ENCODE data around the gene NARS2. TPM values are rescaled to one million over a fixed set of nuclear protein-coding genes. Genes with fewer than 3 reads are reported as not detected.

Gene NARS2
- total RNA-seq, 1 experiment from 2014 or later: 17.9 TPM

- no peak for DNase-seq (ENCODE audit: low read depth)
Observed at GRCh38 chr11:78446210-78446609, 128.5 kb downstream of the NARS2 start.

DNA sequence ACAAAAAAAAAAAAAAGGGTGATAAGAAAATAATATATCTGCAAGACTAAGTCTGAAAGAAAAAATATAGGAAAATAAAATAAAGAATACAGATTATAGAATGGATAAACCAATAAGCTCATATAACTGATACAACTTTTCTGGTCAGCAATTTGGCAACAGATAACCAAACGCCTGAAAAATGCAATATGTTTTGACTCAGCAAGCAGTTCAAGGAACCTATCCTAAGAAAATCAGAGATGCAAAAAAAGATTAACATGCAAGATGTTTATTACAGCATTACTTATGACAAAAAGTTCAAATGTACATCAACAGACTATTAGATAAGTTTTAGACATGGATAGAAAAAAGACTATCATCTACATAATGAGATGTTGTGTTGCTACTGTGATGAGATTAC, 129.9 kb downstream of the NARS2 start:
- no peak for DNase-seq (ENCODE audit: low read depth)

GRCh38 chr11:78441956-78442355, 132.7 kb downstream of the NARS2 start:
- no peak for DNase-seq (ENCODE audit: low read depth)

GRCh38 chr11:78438298-78438975, 136.2 kb downstream of the NARS2 start:
- no peak for DNase-seq (ENCODE audit: low read depth)

DNA sequence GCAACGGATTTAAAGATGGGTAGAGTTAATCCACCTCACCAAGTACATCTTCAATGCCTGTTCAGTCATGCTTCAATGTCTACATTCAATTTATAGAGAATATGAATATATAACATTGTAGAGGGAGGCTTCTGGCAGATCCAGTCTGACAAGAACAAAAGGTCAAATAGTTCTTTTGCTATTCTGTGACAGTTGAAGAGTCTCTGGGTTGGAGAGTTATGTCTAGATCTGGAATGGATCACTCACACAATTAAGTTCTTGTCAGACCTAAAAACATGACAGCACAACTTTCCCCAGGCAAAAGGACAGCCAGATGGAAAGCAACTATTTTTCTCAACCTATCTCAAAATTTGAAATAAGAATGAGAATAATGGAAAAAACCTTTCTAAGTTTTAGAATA, 141.7 kb downstream of the NARS2 start:
- no peak for DNase-seq (ENCODE audit: low read depth)

DNA sequence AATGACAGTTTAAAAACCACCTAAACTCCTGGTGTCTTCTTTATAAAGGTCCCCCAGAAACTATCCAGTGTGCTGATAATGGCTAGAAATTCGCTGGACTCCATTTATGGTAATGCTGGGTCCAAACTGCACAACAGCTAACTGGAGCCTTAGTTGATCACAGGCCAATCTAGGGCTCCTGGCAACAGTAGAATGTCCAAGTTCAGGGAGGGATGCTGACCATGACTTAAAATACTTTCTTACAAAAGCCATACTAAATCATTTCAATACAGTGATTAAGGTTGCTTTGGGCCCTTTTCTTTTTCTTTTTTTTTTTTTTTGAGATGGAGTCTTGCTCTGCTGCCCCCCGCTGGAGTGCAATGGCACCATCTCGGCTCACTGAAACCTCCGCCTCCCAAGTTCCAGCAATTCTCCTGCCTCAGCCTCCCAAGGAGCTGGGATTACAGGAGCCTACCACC, 142.6 kb downstream of the NARS2 start:
- DNase-seq (ENCODE audit: low read depth): peak; percentile 19

DNA sequence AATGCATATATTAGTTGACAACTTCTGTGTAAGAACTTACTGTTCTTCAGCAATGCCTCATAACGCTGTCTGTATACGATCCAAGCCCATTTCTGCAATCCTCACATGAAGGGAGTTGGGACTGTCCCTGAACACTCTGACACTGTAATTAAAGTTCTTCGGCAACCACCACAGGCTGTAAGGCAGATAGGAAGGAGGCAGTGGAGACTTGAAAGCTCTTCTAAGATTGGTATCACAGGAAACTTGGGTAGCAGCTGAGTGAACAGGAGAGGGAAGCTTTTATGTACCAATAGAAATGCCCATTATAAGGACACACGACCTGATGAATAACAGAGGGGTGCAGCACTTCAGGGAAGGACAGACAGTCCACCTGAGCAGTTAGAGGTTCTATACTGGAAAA, 145.0 kb downstream of the NARS2 start:
- DNase-seq (ENCODE audit: low read depth): no peak

GRCh38 chr11:78429209-78429608, 145.5 kb downstream of the NARS2 start:
- no peak for DNase-seq (ENCODE audit: low read depth)

DNA sequence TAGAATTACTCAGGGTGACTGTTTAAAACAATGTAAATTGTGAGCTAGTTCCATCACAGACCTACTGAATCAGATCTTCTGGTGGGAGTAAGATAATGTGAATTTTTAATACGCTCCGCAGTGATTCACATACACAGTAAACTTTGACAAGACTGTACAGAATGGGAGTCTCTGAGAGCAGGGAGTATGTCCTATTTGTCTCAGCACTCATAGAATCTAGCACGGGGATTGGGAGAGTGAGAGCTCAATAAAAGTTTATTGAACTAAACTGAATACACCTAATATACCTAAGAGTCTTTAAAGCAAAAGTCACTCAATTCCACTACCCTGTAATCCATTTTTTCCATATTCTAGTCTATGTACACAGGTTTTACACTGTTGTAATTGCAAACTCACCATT, 145.9 kb downstream of the NARS2 start:
- DNase-seq (ENCODE audit: low read depth): no peak

DNA sequence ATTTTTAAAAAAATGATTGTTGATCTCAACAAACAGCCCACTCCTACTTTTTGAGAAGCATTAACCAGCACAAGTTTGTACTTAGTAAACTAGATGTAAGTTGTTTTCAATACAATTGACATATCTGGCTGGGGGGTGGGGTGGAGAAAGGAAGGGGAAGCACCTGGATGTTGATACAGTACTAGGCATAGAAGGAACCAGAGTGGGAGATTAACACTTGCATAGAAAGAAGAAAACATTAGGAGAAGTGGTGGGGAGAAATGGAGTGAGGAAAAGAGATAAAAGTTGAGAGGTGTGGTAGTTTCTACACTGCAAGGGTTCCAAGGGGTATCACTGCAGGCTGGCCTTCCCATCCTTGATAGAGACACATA, 146.4 kb downstream of the NARS2 start:
- no peak for DNase-seq (ENCODE audit: low read depth)

DNA sequence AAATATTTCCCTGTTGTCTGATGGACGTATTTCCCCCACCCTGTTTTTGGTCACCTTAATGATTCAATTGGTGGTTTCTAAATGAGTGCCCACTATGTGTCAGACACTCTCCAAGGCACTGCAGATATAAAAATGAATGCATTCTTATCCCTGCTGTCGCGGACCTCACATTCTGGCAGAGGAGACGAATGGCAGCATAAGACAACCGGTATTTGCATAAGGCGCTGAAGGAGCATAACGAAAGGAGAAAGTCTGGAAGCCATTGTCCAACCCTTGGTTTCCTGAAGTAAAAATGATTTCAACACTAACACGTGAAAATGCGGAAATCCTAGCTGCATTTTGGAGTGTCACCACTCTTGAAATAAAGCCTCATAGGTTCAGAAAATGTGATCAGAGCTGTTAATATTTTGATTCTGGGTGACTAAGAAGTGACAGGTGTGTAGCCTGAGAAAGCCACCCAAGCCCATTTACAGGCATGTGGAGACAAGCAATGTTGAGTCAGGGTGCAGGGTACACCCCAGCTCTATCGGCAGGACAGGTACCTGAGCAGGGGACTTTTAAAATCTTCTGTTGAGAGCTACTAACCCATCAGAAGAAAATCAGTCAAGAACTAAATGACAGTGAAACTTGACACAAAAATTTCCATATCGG, 146.9 kb downstream of the NARS2 start:
- DNase-seq (ENCODE audit: low read depth): no peak

- no peak for DNase-seq (ENCODE audit: low read depth)
Observed at GRCh38 chr11:78426845-78427244, 147.8 kb downstream of the NARS2 start.

- no peak for DNase-seq (ENCODE audit: low read depth)
Observed at GRCh38 chr11:78425399-78426070, 149.1 kb downstream of the NARS2 start.

DNA sequence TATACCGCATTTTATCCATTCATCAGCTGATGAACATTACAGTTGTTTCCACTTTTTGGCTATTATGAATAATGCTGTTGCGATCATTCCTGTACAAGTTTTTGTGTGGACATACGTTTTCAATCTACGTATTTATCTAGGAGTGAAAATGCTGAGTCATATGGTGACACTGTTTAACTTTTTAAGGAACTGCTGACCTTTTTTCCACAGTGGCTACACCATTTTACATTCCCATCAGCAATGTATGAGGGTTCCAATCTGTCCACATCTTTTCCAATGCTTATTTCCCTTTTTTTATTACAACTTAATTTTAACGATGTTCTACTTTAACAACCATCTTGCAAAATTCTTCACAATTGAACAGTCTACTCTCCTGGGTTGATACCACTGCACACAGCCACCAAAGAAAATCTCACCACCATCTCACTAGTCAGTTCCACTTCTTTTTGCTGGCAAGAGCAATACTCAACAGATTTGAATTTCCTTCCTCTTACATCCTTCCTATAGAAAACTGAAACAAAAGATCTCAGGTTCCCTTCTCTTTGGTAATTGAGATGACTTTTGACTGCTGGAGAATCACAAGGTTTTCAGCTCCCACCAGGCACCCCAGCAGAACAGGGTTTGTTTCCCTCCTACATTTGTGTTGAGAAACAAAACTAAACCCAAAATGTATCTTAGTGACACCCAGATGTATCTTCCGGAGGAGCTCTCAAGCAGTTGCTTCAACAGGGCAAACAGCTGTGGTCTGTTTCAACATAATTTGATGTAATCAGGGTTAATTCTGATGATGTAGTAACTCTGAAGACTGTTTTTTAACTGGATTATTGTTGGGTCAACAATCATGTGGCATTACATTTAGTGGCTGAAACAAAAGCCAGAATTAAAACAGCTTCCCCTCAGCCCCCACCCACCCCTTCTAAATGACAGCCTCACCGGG, 150.1 kb downstream of the NARS2 start:
- no peak for DNase-seq (ENCODE audit: low read depth)

- DNase-seq (ENCODE audit: low read depth): no peak
Observed at GRCh38 chr11:78423241-78423640, 151.4 kb downstream of the NARS2 start.

DNA sequence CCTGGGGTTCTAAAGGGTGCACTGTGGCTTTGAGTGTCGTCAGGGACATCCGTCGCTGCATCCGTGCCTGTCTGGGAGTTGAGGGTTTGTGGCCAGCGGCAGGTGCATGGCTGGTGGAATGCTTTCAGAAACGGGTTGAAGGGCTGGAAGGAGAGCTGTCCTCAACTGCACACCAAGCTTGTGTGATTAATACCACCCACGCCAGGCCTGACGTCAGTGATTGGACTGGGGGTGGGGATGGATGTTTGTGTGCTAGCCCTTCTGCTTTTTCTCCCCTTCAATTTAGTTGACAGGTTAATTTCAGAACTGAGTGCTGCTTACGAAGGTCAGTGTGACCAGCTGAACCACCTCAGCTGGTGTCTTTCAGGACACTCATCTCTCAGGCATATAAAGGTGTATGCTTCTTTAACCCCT, 153.9 kb downstream of the NARS2 start:
- no peak for DNase-seq (ENCODE audit: low read depth)

DNA sequence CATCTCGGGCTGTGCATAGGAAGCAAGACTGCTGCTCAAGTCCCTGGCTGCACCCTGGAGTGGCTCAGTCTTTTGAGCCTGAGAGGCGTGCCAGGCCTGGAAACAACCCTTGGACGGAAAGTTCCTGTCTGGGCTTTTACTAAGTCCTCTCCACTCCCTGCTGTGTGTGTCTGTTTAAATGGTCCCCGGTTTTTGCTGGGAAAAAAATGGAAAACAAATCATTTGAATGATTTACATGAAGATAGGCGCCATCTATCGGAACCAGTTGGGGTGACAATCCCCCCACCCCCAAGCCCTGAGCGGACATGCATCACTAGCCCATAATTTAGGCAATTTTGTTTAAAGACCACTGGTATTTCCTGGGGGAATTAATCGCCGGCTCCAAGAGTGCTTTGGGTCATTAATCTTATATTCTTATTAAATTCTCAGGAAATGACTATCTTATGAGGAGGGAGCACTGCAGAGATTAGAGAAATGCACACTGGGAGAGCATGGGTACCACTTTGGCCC, 154.4 kb downstream of the NARS2 start:
- peak; percentile 60 for DNase-seq (ENCODE audit: low read depth)

- DNase-seq (ENCODE audit: low read depth): peak; percentile 60
Observed at GRCh38 chr11:78419327-78419726, 155.3 kb downstream of the NARS2 start.

DNA sequence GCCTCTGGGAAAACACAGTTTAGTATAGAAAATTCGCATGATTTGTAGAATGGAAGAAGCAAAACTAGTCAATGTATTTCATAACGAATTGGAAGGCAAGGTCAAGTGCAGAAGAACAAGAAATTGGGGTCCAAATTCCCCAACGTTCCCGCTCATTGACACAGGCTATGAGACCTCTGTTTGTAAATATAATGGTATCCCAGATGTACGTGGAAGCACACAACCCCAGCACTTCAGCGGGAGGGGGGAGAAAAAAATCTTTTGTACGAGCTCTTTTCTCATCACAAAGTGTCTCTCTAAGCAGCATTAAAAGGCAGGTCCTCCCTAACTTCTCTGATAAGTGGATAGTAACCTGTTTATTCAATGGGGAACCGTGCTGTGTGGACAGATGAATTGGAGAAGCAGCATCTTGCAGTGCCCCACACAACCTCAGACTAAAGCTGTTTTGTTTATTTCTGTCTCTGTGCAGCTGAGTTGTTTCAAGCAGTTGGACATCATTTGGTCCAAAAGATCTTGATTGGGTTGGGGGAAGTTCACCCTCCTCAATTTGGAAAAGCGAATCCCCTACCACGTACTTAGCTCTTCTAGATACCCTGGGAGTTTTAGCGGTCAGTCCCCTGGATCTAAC, 156.0 kb downstream of the NARS2 start:
- no peak for DNase-seq (ENCODE audit: low read depth)

DNA sequence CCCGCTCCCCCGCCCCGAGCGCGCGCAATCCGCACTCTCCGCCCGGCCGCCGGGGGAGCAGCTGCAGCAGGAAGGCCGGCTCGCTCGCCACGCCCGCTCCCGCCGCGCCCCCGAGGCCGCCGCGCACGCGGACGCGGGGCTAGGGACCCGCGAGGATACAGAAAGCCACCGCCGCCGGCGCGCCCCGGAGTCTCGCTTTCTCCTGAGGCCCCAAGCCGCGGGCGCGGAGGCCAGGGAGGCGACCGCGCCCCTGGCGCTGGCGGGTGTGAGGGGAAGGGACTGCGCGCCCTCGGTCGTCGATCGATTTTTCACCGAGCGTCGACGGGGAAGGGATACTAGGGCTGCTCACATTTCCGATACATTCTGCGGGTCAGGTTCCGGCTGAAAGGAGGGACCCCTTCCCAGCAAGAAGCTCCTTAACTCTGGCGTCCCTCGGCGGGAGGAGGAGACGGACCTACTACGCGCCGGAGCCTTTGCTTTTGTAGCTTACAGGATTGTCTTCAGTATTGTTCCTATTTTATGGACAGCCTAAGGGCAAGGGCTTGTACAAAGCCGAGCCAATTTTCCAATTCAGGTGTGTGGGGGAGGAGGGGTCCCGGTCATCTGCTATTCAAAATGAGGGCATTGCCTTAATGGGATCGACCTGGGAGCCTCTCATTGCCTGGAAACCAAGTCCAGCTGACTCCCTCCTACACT, 156.6 kb downstream of the NARS2 start:
- DNase-seq (ENCODE audit: low read depth): peak; percentile 67
